ENCODE measurements around the gene NSUN3. TPM values are rescaled to one million over a fixed set of nuclear protein-coding genes. Genes with fewer than 3 reads are reported as not detected.
A peak's percentile ranks its signal among the peaks of the same experiment; 100 is the strongest.
"Not testable (repeated sequence)": the region's sequence is repeated elsewhere in the genome, so short reads cannot be mapped to it uniquely, and the experiment has no call there.

Gene NSUN3
- total RNA-seq, 2 experiments from 2014 or later: 14.0 to 16.6 TPM

GRCh38 chr3:94080552-94080951 lies 17.7 kb downstream of the NSUN3 start:
- CTCF ChIA-PET: interaction anchor here (1.0 kb wide), 1 partner anchor 11 kb away, joined by 3 read pairs; no protein-coding TSS in a partner anchor
- H3K9me3 Mint-ChIP-seq, H3K27me3 Mint-ChIP-seq, POLR2A ChIA-PET, H3K4me3 Mint-ChIP-seq: not testable (repeated sequence)
- Mint-ChIP-seq H3K27ac (peak overlapping the region; percentile 69), H3K4me1 (peaks cover 51% of the 10 kb centered on the region), H3K36me3 (ENCODE audit: low read depth) (peaks cover 55% of the 10 kb centered on the region)
- peak; percentile 39 for DNase-seq

DNA sequence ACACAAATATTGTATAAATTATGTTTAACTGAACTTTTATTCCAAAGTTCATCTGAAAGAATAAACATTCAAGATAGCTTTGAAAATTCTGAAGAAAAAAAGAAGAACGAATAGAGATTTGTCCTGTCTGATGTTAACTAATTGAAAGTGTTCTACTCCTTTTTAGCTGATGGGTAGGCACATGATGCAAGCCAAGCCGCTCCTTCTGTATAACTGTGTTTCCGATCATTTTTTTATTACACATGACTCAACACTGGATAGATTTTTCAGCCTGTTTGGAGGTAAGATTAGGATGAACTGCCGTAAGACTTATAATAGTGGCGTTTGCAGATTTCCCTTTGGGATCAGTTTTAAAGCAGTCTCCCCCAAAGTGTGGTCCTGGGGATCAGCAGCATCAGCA lies 19.0 kb downstream of the NSUN3 start:
- H3K4me3 Mint-ChIP-seq: no peak overlapping the region
- H3K36me3 Mint-ChIP-seq (ENCODE audit: low read depth): peaks cover 48% of the 10 kb centered on the region
- ChIA-PET CTCF (interaction anchor here (1.0 to 1.1 kb wide), 2 partner anchors 12 to 16 kb away, joined by 3 to 4 read pairs; no protein-coding TSS in a partner anchor), POLR2A (no interaction called here)
- H3K9me3 Mint-ChIP-seq: no peaks in the 10 kb centered on the region
- H3K27ac Mint-ChIP-seq: peak overlapping the region; percentile 5
- peaks cover 51% of the 10 kb centered on the region for H3K4me1 Mint-ChIP-seq
- no peak for DNase-seq
- no peaks in the 10 kb centered on the region for H3K27me3 Mint-ChIP-seq

DNA sequence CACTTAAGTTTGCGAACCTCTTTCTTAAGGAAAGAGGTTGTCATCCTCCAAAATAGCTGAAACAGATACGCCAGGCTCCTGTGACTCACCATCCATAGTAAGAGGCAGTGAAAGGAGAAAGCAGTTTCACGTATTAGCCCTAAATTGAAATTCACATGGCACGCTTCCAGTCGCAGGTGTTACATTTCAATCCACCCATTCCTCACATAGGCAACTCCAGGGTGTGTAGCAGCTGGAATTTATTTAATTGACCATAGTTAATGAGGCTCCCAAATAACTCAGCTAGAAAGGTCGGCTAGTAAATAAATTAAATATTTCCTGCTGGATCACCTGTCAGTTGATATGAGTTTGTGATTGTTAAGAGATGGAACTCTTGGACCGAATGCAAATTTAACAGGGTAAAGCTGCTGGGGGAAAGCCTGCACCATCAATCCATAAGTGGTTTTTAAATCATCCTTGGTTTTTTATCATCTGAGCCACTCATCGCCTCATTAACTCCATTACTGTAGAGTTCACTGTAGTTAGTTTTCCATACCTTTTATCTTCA lies 19.6 kb downstream of the NSUN3 start:
- H3K4me1 Mint-ChIP-seq: peaks cover 51% of the 10 kb centered on the region
- H3K4me3 Mint-ChIP-seq: no peak overlapping the region
- H3K9me3 Mint-ChIP-seq: no peaks in the 10 kb centered on the region
- ChIA-PET POLR2A (no interaction called here), CTCF (interaction anchor here (0.8 to 1.1 kb wide), 2 partner anchors 16 to 21 kb away, joined by 3 to 4 read pairs; no protein-coding TSS in a partner anchor)
- DNase-seq: no peak
- H3K27me3 Mint-ChIP-seq: no peaks in the 10 kb centered on the region
- H3K27ac Mint-ChIP-seq: no peak overlapping the region
- H3K36me3 Mint-ChIP-seq (ENCODE audit: low read depth): peaks cover 50% of the 10 kb centered on the region

DNA sequence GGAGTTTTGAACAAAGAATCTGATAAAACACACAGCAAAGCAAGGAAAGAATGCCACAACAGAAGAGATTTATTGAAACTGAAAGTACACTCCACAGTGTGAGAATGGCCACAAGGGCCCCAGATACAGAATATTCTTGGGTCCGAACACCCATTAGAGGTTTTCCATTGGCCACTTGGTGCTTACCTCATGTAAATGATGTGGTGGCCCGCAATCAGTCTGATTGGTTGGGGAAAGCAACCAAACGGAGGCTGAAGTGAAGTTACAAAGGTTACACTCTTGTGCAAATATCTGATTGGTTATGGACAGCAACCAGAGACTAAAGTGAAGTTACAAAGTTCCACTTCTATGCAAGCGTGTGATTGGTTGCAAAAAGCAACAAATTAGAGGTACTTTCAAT lies 20.4 kb downstream of the NSUN3 start:
- no peaks in the 10 kb centered on the region for H3K27me3 Mint-ChIP-seq
- peaks cover 45% of the 10 kb centered on the region for H3K4me1 Mint-ChIP-seq
- H3K4me3 Mint-ChIP-seq: no peak overlapping the region
- POLR2A ChIA-PET: no interaction called here
- no peak for DNase-seq
- H3K9me3 Mint-ChIP-seq: no peaks in the 10 kb centered on the region
- CTCF ChIA-PET: no interaction called here
- H3K36me3 Mint-ChIP-seq (ENCODE audit: low read depth): peaks cover 51% of the 10 kb centered on the region
- peak overlapping the region; percentile 33 for H3K27ac Mint-ChIP-seq

GRCh38 chr3:94089126-94089525 lies 26.3 kb downstream of the NSUN3 start:
- ChIA-PET POLR2A (no interaction called here), CTCF (interaction anchor here (0.6 kb wide), 1 partner anchor 109 kb away, joined by 3 read pairs; no protein-coding TSS in a partner anchor)
- no peaks in the 10 kb centered on the region for H3K9me3 Mint-ChIP-seq
- DNase-seq: no peak
- H3K27me3 Mint-ChIP-seq: no peaks in the 10 kb centered on the region
- no peak overlapping the region for H3K4me3 Mint-ChIP-seq
- no peaks in the 10 kb centered on the region for H3K4me1 Mint-ChIP-seq
- peaks cover 53% of the 10 kb centered on the region for H3K36me3 Mint-ChIP-seq (ENCODE audit: low read depth)
- no peak overlapping the region for H3K27ac Mint-ChIP-seq

GRCh38 chr3:94092086-94092485 lies 29.2 kb downstream of the NSUN3 start:
- ChIA-PET CTCF (interaction anchor here (0.9 kb wide), 1 partner anchor 12 kb away, joined by 4 read pairs; no protein-coding TSS in a partner anchor), POLR2A (no interaction called here)
- H3K36me3 Mint-ChIP-seq (ENCODE audit: low read depth): peaks cover 54% of the 10 kb centered on the region
- H3K4me1 Mint-ChIP-seq: no peaks in the 10 kb centered on the region
- no peak overlapping the region for H3K4me3 Mint-ChIP-seq
- H3K27ac Mint-ChIP-seq: no peak overlapping the region
- H3K27me3 Mint-ChIP-seq: no peaks in the 10 kb centered on the region
- DNase-seq: no peak
- H3K9me3 Mint-ChIP-seq: no peaks in the 10 kb centered on the region

- ChIA-PET POLR2A (no interaction called here), CTCF (no interaction called here)
- DNase-seq: no peak
- H3K4me3 Mint-ChIP-seq: no peak overlapping the region
- H3K27ac Mint-ChIP-seq: no peak overlapping the region
- peaks cover 53% of the 10 kb centered on the region for H3K36me3 Mint-ChIP-seq (ENCODE audit: low read depth)
- no peaks in the 10 kb centered on the region for H3K9me3 Mint-ChIP-seq
- H3K4me1 Mint-ChIP-seq: peaks cover 2% of the 10 kb centered on the region
- H3K27me3 Mint-ChIP-seq: no peaks in the 10 kb centered on the region
These were observed 30.3 kb downstream of the NSUN3 start for GRCh38 chr3:94093151-94093550.

- CTCF ChIA-PET: no interaction called here
- peaks cover 44% of the 10 kb centered on the region for H3K36me3 Mint-ChIP-seq (ENCODE audit: low read depth)
- DNase-seq: no peak
- no peaks in the 10 kb centered on the region for H3K9me3 Mint-ChIP-seq
- H3K4me1 Mint-ChIP-seq: peaks cover 2% of the 10 kb centered on the region
- H3K4me3 Mint-ChIP-seq: no peak overlapping the region
- POLR2A ChIA-PET: no interaction called here
- no peak overlapping the region for H3K27ac Mint-ChIP-seq
- no peaks in the 10 kb centered on the region for H3K27me3 Mint-ChIP-seq
These were observed 32.2 kb downstream of the NSUN3 start for GRCh38 chr3:94095111-94095510.

- no peak for DNase-seq
- CTCF ChIA-PET: no interaction called here
- Mint-ChIP-seq H3K27me3 (no peaks in the 10 kb centered on the region), H3K4me1 (peaks cover 2% of the 10 kb centered on the region), H3K9me3 (no peaks in the 10 kb centered on the region), H3K27ac (no peak overlapping the region), H3K36me3 (ENCODE audit: low read depth) (peaks cover 31% of the 10 kb centered on the region), H3K4me3 (no peak overlapping the region)
- POLR2A ChIA-PET: no interaction called here
These were observed 35.6 kb downstream of the NSUN3 start for GRCh38 chr3:94098452-94098851.

DNA sequence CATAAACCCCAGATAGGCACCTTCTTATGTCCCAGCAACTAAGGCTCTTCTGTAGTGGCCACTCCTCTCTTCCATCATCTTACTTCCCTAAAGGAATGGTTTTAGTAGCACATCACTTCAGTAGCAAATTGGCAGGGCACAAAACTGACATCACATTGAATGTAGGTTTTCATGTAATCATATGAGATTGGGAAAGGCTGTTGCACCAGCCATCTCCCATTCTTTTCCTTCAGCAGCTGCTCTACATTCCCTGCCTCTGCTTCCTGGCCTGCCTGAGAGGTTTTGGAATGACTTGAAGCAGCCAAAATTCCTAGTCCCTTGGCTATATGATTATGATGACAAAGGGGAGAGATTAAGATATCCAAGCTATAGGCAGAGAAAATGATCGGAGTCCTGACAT lies 36.5 kb downstream of the NSUN3 start:
- no peak for DNase-seq
- peaks cover 29% of the 10 kb centered on the region for H3K36me3 Mint-ChIP-seq (ENCODE audit: low read depth)
- H3K4me1 Mint-ChIP-seq: peaks cover 2% of the 10 kb centered on the region
- H3K9me3 Mint-ChIP-seq: no peaks in the 10 kb centered on the region
- no peak overlapping the region for H3K4me3 Mint-ChIP-seq
- ChIA-PET CTCF (no interaction called here), POLR2A (no interaction called here)
- no peaks in the 10 kb centered on the region for H3K27me3 Mint-ChIP-seq
- no peak overlapping the region for H3K27ac Mint-ChIP-seq

DNA sequence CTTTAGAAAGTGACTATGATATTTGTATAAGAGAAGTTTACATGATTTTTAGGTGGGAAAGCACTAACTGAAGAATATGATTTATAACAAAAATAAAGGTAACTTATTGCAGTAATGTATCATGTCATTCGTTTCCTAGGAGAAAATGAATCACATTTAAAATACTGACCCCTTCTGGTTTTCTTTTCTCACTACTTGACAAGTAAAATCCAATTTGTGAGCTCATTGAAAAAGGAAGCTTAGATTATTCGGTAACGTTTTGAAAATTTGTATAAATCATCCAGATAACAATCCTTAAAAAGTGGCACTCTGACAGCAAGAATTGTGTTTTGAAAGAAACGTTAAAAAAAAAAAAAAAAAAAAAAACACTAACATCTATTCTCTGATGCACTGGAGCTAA lies 39.0 kb downstream of the NSUN3 start:
- peaks cover 23% of the 10 kb centered on the region for H3K36me3 Mint-ChIP-seq (ENCODE audit: low read depth)
- H3K27me3 Mint-ChIP-seq: no peaks in the 10 kb centered on the region
- CTCF ChIA-PET: no interaction called here
- no peak overlapping the region for H3K27ac Mint-ChIP-seq
- peaks cover 4% of the 10 kb centered on the region for H3K4me1 Mint-ChIP-seq
- DNase-seq: no peak
- no peaks in the 10 kb centered on the region for H3K9me3 Mint-ChIP-seq
- POLR2A ChIA-PET: interaction anchor here (0.6 kb wide), 1 partner anchor 82 kb away, joined by 5 read pairs; no protein-coding TSS in a partner anchor
- H3K4me3 Mint-ChIP-seq: no peak overlapping the region

DNA sequence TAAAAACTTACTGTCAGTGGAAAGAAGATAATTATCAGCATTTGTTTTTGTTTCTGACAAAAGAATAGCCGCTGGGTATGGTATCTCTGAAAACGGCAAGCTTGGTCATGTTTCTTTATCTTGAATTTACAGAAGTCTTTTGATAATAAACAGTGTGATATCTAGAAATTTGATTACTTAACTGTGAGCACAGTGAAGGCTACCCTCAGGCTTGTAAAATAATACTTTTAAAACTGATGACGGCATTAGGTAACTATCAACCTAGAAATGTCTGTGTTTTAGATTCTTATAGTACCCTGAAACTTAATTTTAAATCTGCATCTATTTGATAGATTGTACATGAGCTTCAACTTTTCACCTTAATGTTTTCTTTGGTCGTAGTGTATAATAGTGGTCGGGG lies 43.4 kb downstream of the NSUN3 start:
- no peak for DNase-seq
- H3K9me3 Mint-ChIP-seq: no peaks in the 10 kb centered on the region
- H3K36me3 Mint-ChIP-seq (ENCODE audit: low read depth): peaks cover 18% of the 10 kb centered on the region
- no peak overlapping the region for H3K4me3 Mint-ChIP-seq
- no peaks in the 10 kb centered on the region for H3K27me3 Mint-ChIP-seq
- CTCF ChIA-PET: no interaction called here
- peaks cover 2% of the 10 kb centered on the region for H3K4me1 Mint-ChIP-seq
- peak overlapping the region; percentile 15 for H3K27ac Mint-ChIP-seq
- POLR2A ChIA-PET: no interaction called here

DNA sequence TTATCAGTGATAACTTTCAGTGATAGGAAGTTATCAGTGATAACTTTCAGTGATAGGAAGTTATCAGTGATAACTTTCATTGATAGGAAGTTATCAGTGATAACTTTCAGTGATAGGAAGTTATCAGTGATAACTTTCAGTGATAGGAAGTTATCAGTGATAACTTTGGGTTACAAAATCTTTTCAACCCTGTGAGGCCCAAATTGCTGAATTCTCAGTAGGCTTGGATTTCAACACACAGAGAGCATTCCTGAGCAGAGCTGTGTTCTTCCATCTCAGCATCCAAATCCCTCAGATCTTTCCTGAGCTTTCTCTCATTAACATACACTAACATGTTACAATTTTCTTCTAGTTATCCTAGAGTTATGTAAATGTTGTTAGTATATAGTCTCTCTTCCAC lies 47.4 kb downstream of the NSUN3 start:
- POLR2A ChIA-PET, H3K4me1 Mint-ChIP-seq, H3K27ac Mint-ChIP-seq, H3K9me3 Mint-ChIP-seq, H3K4me3 Mint-ChIP-seq, DNase-seq, H3K27me3 Mint-ChIP-seq, CTCF ChIA-PET: not testable (repeated sequence)
- H3K36me3 Mint-ChIP-seq (ENCODE audit: low read depth): peaks cover 23% of the 10 kb centered on the region

DNA sequence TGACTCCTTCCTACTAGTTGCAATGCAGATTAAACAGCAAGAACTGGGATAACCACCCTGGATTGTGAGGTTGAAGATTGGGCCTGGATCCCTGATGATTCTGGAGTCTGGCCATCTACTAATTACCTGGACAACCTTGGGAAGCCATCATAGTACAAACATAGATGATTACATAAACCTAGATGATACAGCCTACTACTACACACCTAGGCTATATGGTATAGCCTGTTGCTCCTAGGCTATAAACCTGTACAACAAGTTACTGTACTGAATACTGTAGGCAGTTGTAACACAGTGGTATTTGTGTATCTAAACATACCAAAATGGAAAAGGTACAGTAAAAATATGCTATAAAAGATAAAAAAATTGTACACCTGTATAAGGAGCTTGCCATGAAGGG lies 48.0 kb downstream of the NSUN3 start:
- no peak overlapping the region for H3K27ac Mint-ChIP-seq
- H3K36me3 Mint-ChIP-seq (ENCODE audit: low read depth): peaks cover 21% of the 10 kb centered on the region
- no peak for DNase-seq
- no peak overlapping the region for H3K4me3 Mint-ChIP-seq
- ChIA-PET POLR2A (no interaction called here), CTCF (no interaction called here)
- no peaks in the 10 kb centered on the region for H3K27me3 Mint-ChIP-seq
- H3K4me1 Mint-ChIP-seq: peaks cover 5% of the 10 kb centered on the region
- no peaks in the 10 kb centered on the region for H3K9me3 Mint-ChIP-seq
